Measurements from ENCODE around the gene MICA. TPM values are rescaled to one million over a fixed set of nuclear protein-coding genes. Genes with fewer than 3 reads are reported as not detected.
A peak's percentile ranks its signal among the peaks of the same experiment; 100 is the strongest.

The MICA gene
- total and polyA plus RNA-seq, 5 donors from 2014 or later: 6.4 to 15.9 (median 7.7) TPM

DNA sequence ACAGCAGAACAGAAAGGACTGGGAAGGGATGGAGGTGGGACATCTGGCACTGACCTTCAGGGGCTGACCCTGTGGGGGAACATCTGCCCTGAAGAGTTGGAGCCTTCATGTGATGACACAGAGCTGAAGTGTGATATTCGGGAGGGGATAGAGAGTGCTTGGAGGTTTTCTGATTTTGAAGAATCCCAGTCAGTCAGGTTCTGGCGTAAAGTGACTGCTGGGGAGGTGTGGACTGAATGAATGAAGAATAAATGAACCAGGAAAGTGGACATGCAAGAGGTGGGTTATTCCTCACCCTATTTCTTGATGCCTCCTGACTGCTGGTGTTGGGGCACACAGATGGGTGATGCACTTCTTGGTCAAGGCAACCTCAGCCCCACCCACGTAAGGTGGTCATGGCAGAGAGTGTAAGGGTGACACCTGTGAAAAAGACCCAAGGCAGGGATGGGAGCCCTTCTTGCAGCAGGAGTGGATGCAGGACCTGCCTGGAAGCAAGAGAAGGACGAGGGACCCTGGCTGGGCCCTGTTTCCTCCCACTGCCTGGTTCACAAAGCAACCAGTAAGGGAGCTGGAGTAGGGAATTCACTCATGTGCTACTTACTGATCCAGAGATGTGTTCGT lies 13.1 kb downstream of the MICA start:
- DNase-seq (no peak), ATAC-seq (ENCODE audit: low read depth in 2 of 2) (no peak)
- Mint-ChIP-seq H3K27me3 (no peaks in the 10 kb centered on the region), H3K36me3 (peaks cover 12% of the 10 kb centered on the region), H3K4me3 (no peak overlapping the region), H3K9me3 (peaks cover 0 to 4% (median 0%) of the 10 kb centered on the region in 7 donors), H3K27ac (peak overlapping the region in 1 of 3 donors; percentile 56), H3K4me1 (peaks cover 4 to 14% (median 8%) of the 10 kb centered on the region in 4 donors)
- Histone ChIP-seq H3K4me1 (ENCODE audit: control insufficient read depth, insufficient read depth, low read length, poor library complexity, severe bottlenecking) (no peaks in the 10 kb centered on the region), H3K9me3 (ENCODE audit: control insufficient read depth in 2 of 2, low read length in 2 of 2) (no peaks in the 10 kb centered on the region), H3K4me3 (ENCODE audit: low read depth, low read length) (no peak overlapping the region), H3K27ac (ENCODE audit: insufficient read depth, low read length, poor library complexity, severe bottlenecking) (no peak overlapping the region), H3K36me3 (ENCODE audit: control insufficient read depth, insufficient read depth, low read length) (peaks cover 48% of the 10 kb centered on the region), H3K27me3 (ENCODE audit: control insufficient read depth, insufficient read depth, low read length) (no peaks in the 10 kb centered on the region)

DNA sequence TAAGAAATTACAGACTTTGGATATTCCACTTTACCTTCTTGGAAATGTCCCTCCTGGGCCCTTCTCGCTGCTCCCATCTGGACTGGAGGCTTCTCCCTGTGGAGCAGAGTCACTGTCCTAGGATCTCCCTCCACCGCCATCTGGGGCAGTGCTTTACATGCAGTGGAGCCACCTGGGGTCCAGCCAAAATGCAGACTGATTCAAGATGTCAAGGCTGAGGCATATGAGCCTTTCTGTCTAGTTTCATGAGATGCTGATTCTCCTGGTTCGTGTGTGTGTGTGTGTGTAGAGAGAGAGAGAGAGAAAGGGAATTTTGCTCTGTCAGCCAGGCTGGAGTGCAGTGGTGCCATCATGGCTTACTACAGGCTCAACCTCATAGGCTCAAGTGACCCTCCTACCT lies 14.9 kb downstream of the MICA start:
- no peaks in the 10 kb centered on the region for H3K27me3 ChIP-seq (ENCODE audit: control insufficient read depth, insufficient read depth, low read length)
- Mint-ChIP-seq H3K27ac (no peak overlapping the region), H3K27me3 (no peaks in the 10 kb centered on the region), H3K9me3 (peaks cover 0 to 4% (median 0%) of the 10 kb centered on the region in 7 donors), H3K4me3 (no peak overlapping the region), H3K36me3 (peaks cover 12% of the 10 kb centered on the region), H3K4me1 (peaks cover 4 to 15% (median 12%) of the 10 kb centered on the region in 4 donors)
- H3K4me3 ChIP-seq (ENCODE audit: low read depth, low read length): no peak overlapping the region
- no peaks in the 10 kb centered on the region for H3K4me1 ChIP-seq (ENCODE audit: control insufficient read depth, insufficient read depth, low read length, poor library complexity, severe bottlenecking)
- no peaks in the 10 kb centered on the region for H3K9me3 ChIP-seq (ENCODE audit: control insufficient read depth in 2 of 2, low read length in 2 of 2)
- H3K27ac ChIP-seq (ENCODE audit: insufficient read depth, low read length, poor library complexity, severe bottlenecking): no peak overlapping the region
- peaks cover 31% of the 10 kb centered on the region for H3K36me3 ChIP-seq (ENCODE audit: control insufficient read depth, insufficient read depth, low read length)
- DNase-seq (no peak), ATAC-seq (ENCODE audit: low read depth in 2 of 2) (no peak)

DNA sequence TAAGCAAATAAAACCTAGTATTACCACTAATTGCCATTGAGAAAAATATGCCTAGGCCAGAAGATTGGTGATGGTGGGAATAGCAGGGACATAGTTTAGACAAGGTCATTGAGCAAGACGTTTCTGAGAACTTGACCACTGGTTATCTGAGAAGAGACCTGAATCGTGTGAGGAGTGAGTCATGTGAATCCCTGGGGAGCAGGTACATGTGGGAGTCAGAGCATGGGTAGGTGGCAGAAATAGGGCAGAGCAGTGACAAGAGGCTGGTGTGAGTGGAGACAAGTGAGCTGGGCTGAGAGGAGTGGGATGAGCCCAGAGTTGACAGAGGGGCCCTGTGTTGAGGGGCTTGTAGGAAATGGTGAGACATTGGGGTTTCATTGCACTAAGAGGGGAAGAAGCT lies 16.4 kb downstream of the MICA start:
- no peak overlapping the region for H3K4me3 ChIP-seq (ENCODE audit: low read depth, low read length)
- no peak for ATAC-seq (ENCODE audit: low read depth in 2 of 2)
- DNase-seq: no peak
- H3K4me1 ChIP-seq (ENCODE audit: control insufficient read depth, insufficient read depth, low read length, poor library complexity, severe bottlenecking): no peaks in the 10 kb centered on the region
- Mint-ChIP-seq H3K36me3 (peaks cover 12% of the 10 kb centered on the region), H3K27ac (peak overlapping the region in 2 of 3 donors; percentile 11 to 58), H3K27me3 (no peaks in the 10 kb centered on the region), H3K9me3 (peaks cover 0 to 4% (median 0%) of the 10 kb centered on the region in 7 donors), H3K4me1 (peaks cover 4 to 15% (median 12%) of the 10 kb centered on the region in 4 donors), H3K4me3 (no peak overlapping the region)
- peaks cover 17% of the 10 kb centered on the region for H3K36me3 ChIP-seq (ENCODE audit: control insufficient read depth, insufficient read depth, low read length)
- no peaks in the 10 kb centered on the region for H3K27me3 ChIP-seq (ENCODE audit: control insufficient read depth, insufficient read depth, low read length)
- H3K27ac ChIP-seq (ENCODE audit: insufficient read depth, low read length, poor library complexity, severe bottlenecking): no peak overlapping the region
- H3K9me3 ChIP-seq (ENCODE audit: control insufficient read depth in 2 of 2, low read length in 2 of 2): no peaks in the 10 kb centered on the region

GRCh38 chr6:31420546-31420945 lies 17.2 kb downstream of the MICA start:
- ATAC-seq (ENCODE audit: low read depth in 2 of 2): no peak
- Histone ChIP-seq H3K36me3 (ENCODE audit: control insufficient read depth, insufficient read depth, low read length) (peaks cover 14% of the 10 kb centered on the region), H3K4me3 (ENCODE audit: low read depth, low read length) (no peak overlapping the region), H3K27me3 (ENCODE audit: control insufficient read depth, insufficient read depth, low read length) (no peaks in the 10 kb centered on the region), H3K4me1 (ENCODE audit: control insufficient read depth, insufficient read depth, low read length, poor library complexity, severe bottlenecking) (no peaks in the 10 kb centered on the region), H3K9me3 (ENCODE audit: control insufficient read depth in 2 of 2, low read length in 2 of 2) (no peaks in the 10 kb centered on the region), H3K27ac (ENCODE audit: insufficient read depth, low read length, poor library complexity, severe bottlenecking) (no peak overlapping the region)
- Mint-ChIP-seq H3K27ac (peak overlapping the region in 2 of 3 donors; percentile 15 to 58), H3K27me3 (no peaks in the 10 kb centered on the region), H3K4me1 (peaks cover 4 to 15% (median 12%) of the 10 kb centered on the region in 4 donors), H3K9me3 (peaks cover 0 to 4% (median 0%) of the 10 kb centered on the region in 7 donors), H3K36me3 (peaks cover 12% of the 10 kb centered on the region), H3K4me3 (no peak overlapping the region)
- DNase-seq: no peak

- Mint-ChIP-seq H3K27ac (no peak overlapping the region), H3K4me3 (no peak overlapping the region), H3K4me1 (peaks cover 0 to 15% (median 9%) of the 10 kb centered on the region in 4 donors), H3K36me3 (no peaks in the 10 kb centered on the region), H3K27me3 (peaks cover 9% of the 10 kb centered on the region), H3K9me3 (peaks cover 0 to under 1% (median 0%) of the 10 kb centered on the region in 7 donors)
- no peaks in the 10 kb centered on the region for H3K9me3 ChIP-seq (ENCODE audit: control insufficient read depth in 2 of 2, low read length in 2 of 2)
- no peaks in the 10 kb centered on the region for H3K36me3 ChIP-seq (ENCODE audit: control insufficient read depth, insufficient read depth, low read length)
- H3K27me3 ChIP-seq (ENCODE audit: control insufficient read depth, insufficient read depth, low read length): no peaks in the 10 kb centered on the region
- DNase-seq: no peak
- no peaks in the 10 kb centered on the region for H3K4me1 ChIP-seq (ENCODE audit: control insufficient read depth, insufficient read depth, low read length, poor library complexity, severe bottlenecking)
- no peak overlapping the region for H3K4me3 ChIP-seq (ENCODE audit: low read depth, low read length)
- no peak overlapping the region for H3K27ac ChIP-seq (ENCODE audit: insufficient read depth, low read length, poor library complexity, severe bottlenecking)
- no peak for ATAC-seq (ENCODE audit: low read depth in 2 of 2)
Observed at GRCh38 chr6:31422587-31422986, 19.2 kb downstream of the MICA start.

DNA sequence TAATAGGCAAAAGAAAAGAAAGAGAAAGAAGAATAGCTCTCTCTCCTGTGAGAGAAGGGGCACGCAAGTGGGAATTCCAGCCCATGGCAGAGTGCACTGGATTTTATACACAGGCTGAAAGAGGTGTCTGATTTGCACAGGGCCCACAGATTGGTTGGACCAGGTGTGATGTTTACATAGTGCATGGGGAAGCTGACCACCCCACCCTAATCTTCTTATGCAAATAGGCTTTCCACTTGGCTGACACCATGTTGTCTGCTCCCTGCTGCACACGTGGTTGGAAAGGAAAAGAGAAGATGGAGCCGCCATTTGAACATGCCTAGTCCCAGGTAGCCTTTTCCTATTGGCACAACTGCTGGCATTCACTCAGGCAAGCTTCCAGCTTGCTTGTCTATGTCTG lies 20.2 kb downstream of the MICA start:
- ATAC-seq (ENCODE audit: low read depth in 2 of 2) (no peak), DNase-seq (no peak)
- Mint-ChIP-seq H3K27me3 (peaks cover 9% of the 10 kb centered on the region), H3K27ac (peak overlapping the region in 1 of 3 donors; percentile 54), H3K4me3 (no peak overlapping the region), H3K4me1 (peaks cover 0 to 15% (median 9%) of the 10 kb centered on the region in 4 donors), H3K9me3 (no peaks in the 10 kb centered on the region), H3K36me3 (no peaks in the 10 kb centered on the region)
- H3K9me3 ChIP-seq (ENCODE audit: control insufficient read depth in 2 of 2, low read length in 2 of 2): no peaks in the 10 kb centered on the region
- H3K27ac ChIP-seq (ENCODE audit: insufficient read depth, low read length, poor library complexity, severe bottlenecking): no peak overlapping the region
- H3K27me3 ChIP-seq (ENCODE audit: control insufficient read depth, insufficient read depth, low read length): no peaks in the 10 kb centered on the region
- no peaks in the 10 kb centered on the region for H3K36me3 ChIP-seq (ENCODE audit: control insufficient read depth, insufficient read depth, low read length)
- H3K4me3 ChIP-seq (ENCODE audit: low read depth, low read length): no peak overlapping the region
- no peaks in the 10 kb centered on the region for H3K4me1 ChIP-seq (ENCODE audit: control insufficient read depth, insufficient read depth, low read length, poor library complexity, severe bottlenecking)

- ATAC-seq (ENCODE audit: low read depth in 2 of 2) (no peak), DNase-seq (peak in 1 of 3 donors; percentile 24)
- Mint-ChIP-seq H3K36me3 (no peaks in the 10 kb centered on the region), H3K27me3 (peaks cover 9% of the 10 kb centered on the region), H3K27ac (peak overlapping the region in 1 of 3 donors; percentile 24), H3K4me1 (peaks cover 0 to 11% (median under 1%) of the 10 kb centered on the region in 4 donors), H3K4me3 (no peak overlapping the region), H3K9me3 (peaks cover 0 to 4% (median 0%) of the 10 kb centered on the region in 7 donors)
- H3K4me3 ChIP-seq (ENCODE audit: low read depth, low read length): no peak overlapping the region
- no peaks in the 10 kb centered on the region for H3K9me3 ChIP-seq (ENCODE audit: control insufficient read depth in 2 of 2, low read length in 2 of 2)
- H3K27me3 ChIP-seq (ENCODE audit: control insufficient read depth, insufficient read depth, low read length): no peaks in the 10 kb centered on the region
- H3K4me1 ChIP-seq (ENCODE audit: control insufficient read depth, insufficient read depth, low read length, poor library complexity, severe bottlenecking): no peaks in the 10 kb centered on the region
- no peaks in the 10 kb centered on the region for H3K36me3 ChIP-seq (ENCODE audit: control insufficient read depth, insufficient read depth, low read length)
- no peak overlapping the region for H3K27ac ChIP-seq (ENCODE audit: insufficient read depth, low read length, poor library complexity, severe bottlenecking)
Observed at GRCh38 chr6:31426395-31427354, 23.3 kb downstream of the MICA start.
